A549 (cell line): ENCODE data around the gene DDR2. TPM values are rescaled to one million over a fixed set of nuclear protein-coding genes. Genes with fewer than 3 reads are reported as not detected.

Experiments
- ATAC-seq, 2 experiments: fragments of 200-7000 bp in 1 of 2; fragments of >200 bp in 1 of 2; cut with Nextera tagmentation in 1 of 2; cut with Tn5 transposase in 1 of 2; 3 replicates each; pipeline versions ENCODE4 v1.8.0 to v1.9.1; 2018 to 2020; ENCODE audit warnings: mild to moderate bottlenecking in 1 of 2, moderate library complexity in 1 of 2
- CTCF ChIA-PET: fragments of 300-600 bp; sonication (Branson Sonifier 250); formaldehyde crosslinking; extraction: SDS; loops from one replicate; lab custom pipeline; 2021; ENCODE audit warnings: antibody characterized with exemption, inconsistent platforms; lab: Yijun Ruan, JAX
- POLR2A ChIA-PET: fragments of 350-600 bp; formaldehyde crosslinking; extraction: SDS; loops from one replicate; lab custom pipeline; 2021; ENCODE audit warnings: antibody characterized with exemption, inconsistent platforms; lab: Yijun Ruan, JAX
- DNase-seq, 2 experiments: peaks; one replicate each; pipeline versions ENCODE4 v3.0.0 to v3.0.0-alpha.2; 2011 to 2016; ENCODE audit warnings: low read depth in 1 of 2, low spot score in 1 of 2
- FAIRE-seq: peaks from 2 replicates; lab custom pipeline; 2011; peaks lifted over from hg19 to GRCh38; lab: Jason Lieb, UNC
- H3K27ac ChIP-seq, 2 experiments: fragments of >200 bp; sonication (Bioruptor Twin); formaldehyde crosslinking; 3 replicates each; pipeline ENCODE4 v1.5.1; 2016 to 2017
- H3K4me1 ChIP-seq: fragments of >200 bp; sonication (Bioruptor Twin); formaldehyde crosslinking; 3 replicates; pipeline ENCODE4 v1.6.1; 2016
- H3K4me2 ChIP-seq: fragments of >200 bp; sonication (Bioruptor Twin); formaldehyde crosslinking; 3 replicates; pipeline ENCODE4 v1.6.1; 2016
- H3K4me3 ChIP-seq: fragments of >200 bp; sonication (Bioruptor Twin); formaldehyde crosslinking; 3 replicates; pipeline ENCODE4 v1.5.1; 2016
- H3K9me3 ChIP-seq: fragments of >200 bp; sonication (Bioruptor Twin); formaldehyde crosslinking; 3 replicates; pipeline ENCODE4 v1.6.1; 2016
- CBX8 ChIP-seq: fragments of 200-600 bp; sonication (generic); IDR thresholded peaks from 2 replicates; pipeline ENCODE4 v1.6.1; 2016
- E2F6 ChIP-seq: IDR thresholded peaks from 2 replicates; pipeline ENCODE4 v1.6.1; 2012; ENCODE audit warnings: low read depth, borderline replicate concordance
- EHF ChIP-seq: fragments of 250-450 bp; sonication (Bioruptor Pico); IDR thresholded peaks from 2 replicates; pipeline ENCODE4 v1.5.0; 2020; ENCODE audit warnings: mild to moderate bottlenecking
- ESRRA ChIP-seq: fragments of 150-350 bp; IDR thresholded peaks from 2 replicates; pipeline ENCODE4 v1.6.1; 2014; ENCODE audit warnings: mild to moderate bottlenecking, low read length, borderline replicate concordance
- FOSB ChIP-seq: fragments of 250-450 bp; sonication (Bioruptor Pico); IDR thresholded peaks from 2 replicates; pipeline ENCODE4 v1.5.0; 2020; ENCODE audit warnings: mild to moderate bottlenecking, moderate library complexity
- HDAC2 ChIP-seq: fragments of 200-600 bp; sonication (generic); IDR thresholded peaks from 2 replicates; pipeline ENCODE4 v1.6.1; 2016
- HEYL ChIP-seq: fragments of 250-450 bp; sonication (Bioruptor Pico); IDR thresholded peaks from 2 replicates; pipeline ENCODE4 v1.8.0; 2021; ENCODE audit warnings: mild to moderate bottlenecking, moderate library complexity
- HOXA7 ChIP-seq: fragments of 250-450 bp; sonication (Bioruptor Pico); IDR thresholded peaks from 2 replicates; pipeline ENCODE4 v1.5.0; 2020; ENCODE audit warnings: mild to moderate bottlenecking, moderate library complexity
- HOXB13 ChIP-seq: fragments of 250-450 bp; sonication (Bioruptor Pico); IDR thresholded peaks from 2 replicates; pipeline ENCODE4 v1.5.0; 2020; ENCODE audit warnings: low read depth, mild to moderate bottlenecking, moderate library complexity
- KDM1A ChIP-seq: fragments of 200-600 bp; sonication (generic); IDR thresholded peaks from 2 replicates; pipeline ENCODE4 v1.6.1; 2016; ENCODE audit warnings: low read depth, mild to moderate bottlenecking
- MAX ChIP-seq: IDR thresholded peaks from 2 replicates; pipeline ENCODE4 v1.6.1; 2012
- MAZ ChIP-seq: fragments of 150-350 bp; IDR thresholded peaks from 2 replicates; pipeline ENCODE4 v1.6.1; 2014; ENCODE audit warnings: antibody characterized with exemption, low read depth, low read length, borderline replicate concordance
- NFE2L2 ChIP-seq: fragments of 150-350 bp; conservative IDR thresholded peaks from 2 replicates; pipeline ENCODE4 v1.6.1; 2014; ENCODE audit warnings: low read length
- NPAS2 ChIP-seq: fragments of 250-450 bp; sonication (Bioruptor Pico); IDR thresholded peaks from 2 replicates; pipeline ENCODE4 v1.8.0; 2022; ENCODE audit warnings: mild to moderate bottlenecking, moderate library complexity, borderline replicate concordance
- PHF8 ChIP-seq: fragments of 200-600 bp; sonication (generic); IDR thresholded peaks from 2 replicates; pipeline ENCODE4 v1.6.1; 2016; ENCODE audit warnings: low read depth, mild to moderate bottlenecking, antibody characterized with exemption, moderate library complexity, borderline replicate concordance
- POLR2AphosphoS2 ChIP-seq: conservative IDR thresholded peaks from 2 replicates; pipeline ENCODE4 v1.6.1; 2012; ENCODE audit warnings: low read length, improper control_type of control experiment, inconsistent platforms
- RCOR1 ChIP-seq: fragments of 150-350 bp; IDR thresholded peaks from 2 replicates; pipeline ENCODE4 v1.6.1; 2014; ENCODE audit warnings: antibody characterized with exemption, low read length, low read depth
- REST ChIP-seq: fragments of 200-600 bp; sonication (generic); IDR thresholded peaks from 2 replicates; pipeline ENCODE4 v1.6.1; 2016; ENCODE audit warnings: antibody characterized with exemption, mild to moderate bottlenecking, moderate library complexity
- TFCP2L1 ChIP-seq: fragments of 250-450 bp; sonication (Bioruptor Pico); IDR thresholded peaks from 2 replicates; pipeline ENCODE4 v1.5.0; 2021; ENCODE audit warnings: mild to moderate bottlenecking
- ZFP36 ChIP-seq: fragments of 450-650 bp; IDR thresholded peaks from 2 replicates; pipeline ENCODE4 v1.6.1; 2014; ENCODE audit warnings: borderline replicate concordance; ENCODE audit not compliant: partially characterized antibody
- WGBS: methylation state at CpG from one replicate; pipeline ENCODE4 v1.1.6; 2017; ENCODE audit errors: missing lambda C conversion rate; 5-methylcytosine and 5-hydroxymethylcytosine counted together
- polyA plus RNA-seq, 4 experiments: library from polyadenylated mRNA; depleted of rRNA in 3 of 4; stranded (reverse); fragments of >200 nt; fragmentation: RNase III in 1 of 4; extraction: RNeasy Plus Mini Kit Qiagen cat#74134 plus additional on column Dnase treatment in 1 of 4; gene quantifications; 2 replicates in 3 of 4; 3 replicates in 1 of 4; pipeline ENCODE4 v1.2.3, GENCODE V29; 2011 to 2017

The DDR2 gene
- polyA plus RNA-seq, 2 of the 4 experiments (the other 2 are of a cell fraction): 0.14 to 0.49 TPM

GRCh38 chr1:162753001-162753658 lies 120.9 kb downstream of the DDR2 start:
- no peak for FAIRE-seq
- CTCF ChIA-PET: no interaction called here
- POLR2A ChIA-PET: no interaction called here
- no peak for ATAC-seq
- Histone ChIP-seq H3K4me2 (no peak overlapping the region), H3K4me3 (no peak overlapping the region), H3K9me3 (no peaks in the 10 kb centered on the region), H3K4me1 (no peaks in the 10 kb centered on the region), H3K27ac (no peak overlapping the region)
- WGBS: 97% methylated on average over 1 of the region's 1 CpG
- no peak for DNase-seq
- no peak for TF ChIP-seq CBX8
- TF ChIP-seq ESRRA: no peak
- TF ChIP-seq TFCP2L1 (CRISPR knock-in tag): no peak

GRCh38 chr1:162753998-162754585 lies 121.8 kb downstream of the DDR2 start:
- no peaks in the 10 kb centered on the region for H3K4me1 ChIP-seq
- TF ChIP-seq HOXA7 (no peak), E2F6 (no peak), REST (no peak), HOXB13 (no peak), TFCP2L1 (CRISPR knock-in tag) (no peak), PHF8 (no peak)
- WGBS: 40% methylated on average over 1 of the region's 1 CpG
- POLR2A ChIA-PET: no interaction called here
- H3K27ac ChIP-seq: no peak overlapping the region
- no peak overlapping the region for H3K4me3 ChIP-seq
- ATAC-seq: no peak
- FAIRE-seq: no peak
- H3K9me3 ChIP-seq: no peaks in the 10 kb centered on the region
- DNase-seq: no peak
- CTCF ChIA-PET: interaction anchor here (0.6 kb wide), 1 partner anchor 136 kb away, joined by 3 read pairs; no protein-coding TSS in a partner anchor
- no peak overlapping the region for H3K4me2 ChIP-seq

- FAIRE-seq: no peak
- DNase-seq: peak in 1 of 2 experiments; percentile 6
- no peaks in the 10 kb centered on the region for H3K4me1 ChIP-seq
- WGBS: 24% methylated on average over 3 of the region's 3 CpGs
- ATAC-seq: no peak
- CTCF ChIA-PET: interaction anchor here (1.2 kb wide), 1 partner anchor 21 kb away, joined by 4 read pairs; no protein-coding TSS in a partner anchor
- TF ChIP-seq FOSB (CRISPR knock-in tag): no peak
- TF ChIP-seq NPAS2 (CRISPR knock-in tag): no peak
- no peak for TF ChIP-seq HEYL
- TF ChIP-seq, all 56 proteins: peak for 0
- H3K4me3 ChIP-seq: no peak overlapping the region
- H3K9me3 ChIP-seq: no peaks in the 10 kb centered on the region
- POLR2A ChIA-PET: no interaction called here
- no peak overlapping the region for H3K4me2 ChIP-seq
- H3K27ac ChIP-seq: no peak overlapping the region
These were observed 123.0 kb downstream of the DDR2 start for GRCh38 chr1:162755306-162755705.

- H3K27ac ChIP-seq: no peak overlapping the region
- no peak overlapping the region for H3K4me3 ChIP-seq
- H3K9me3 ChIP-seq: no peaks in the 10 kb centered on the region
- no peaks in the 10 kb centered on the region for H3K4me1 ChIP-seq
- DNase-seq (peak in 1 of 2 experiments; percentile 5), FAIRE-seq (no peak), ATAC-seq (peak in 1 of 2 experiments; percentile 40; a peak in 1 of 6 replicates)
- POLR2A ChIA-PET: no interaction called here
- WGBS: 48% methylated on average over 5 of the region's 5 CpGs
- H3K4me2 ChIP-seq: no peak overlapping the region
- CTCF ChIA-PET: no interaction called here
- TF ChIP-seq KDM1A: no peak
- TF ChIP-seq ZFP36: no peak
- TF ChIP-seq MAX: no peak
- TF ChIP-seq POLR2AphosphoS2: no peak
- no peak for TF ChIP-seq HDAC2
- no peak for TF ChIP-seq EHF (CRISPR knock-in tag)
- TF ChIP-seq RCOR1: no peak
- no peak for TF ChIP-seq MAZ
- TF ChIP-seq NFE2L2: no peak
These were observed 124.3 kb downstream of the DDR2 start for GRCh38 chr1:162756523-162756922.
